Adipocyte (in vitro differentiated cells): ENCODE results near the gene SNAPC1.

Experiments
- DNase-seq: peaks from one replicate; pipeline ENCODE4 v3.0.0-alpha.2; 2015; ENCODE audit warnings: low read depth
- H3K27me3 ChIP-seq: replicated peaks from 2 replicates; pipeline ENCODE4 v1.7.0; 2013; ENCODE audit warnings: mild to moderate bottlenecking, low read length, moderate library complexity; ENCODE audit not compliant: control insufficient read depth, insufficient read depth
- H3K36me3 ChIP-seq: 2 replicates; pipeline ENCODE4 v1.7.0; 2013; ENCODE audit warnings: low read length, mild to moderate bottlenecking, moderate library complexity; ENCODE audit not compliant: control insufficient read depth, insufficient read depth, severe bottlenecking
- H3K4me1 ChIP-seq: 2 replicates; pipeline ENCODE4 v1.7.0; 2013; ENCODE audit warnings: mild to moderate bottlenecking, low read length, moderate library complexity; ENCODE audit not compliant: control insufficient read depth, insufficient read depth
- H3K4me3 ChIP-seq: 2 replicates; pipeline ENCODE4 v1.7.0; 2013; ENCODE audit warnings: mild to moderate bottlenecking, low read length, moderate library complexity
- H3K9ac ChIP-seq: 2 replicates; pipeline ENCODE4 v1.7.0; 2013; ENCODE audit warnings: mild to moderate bottlenecking, low read length, moderate library complexity
- H3K9me3 ChIP-seq: 2 replicates; pipeline ENCODE4 v1.7.0; 2013; ENCODE audit warnings: mild to moderate bottlenecking, low read length, moderate library complexity; ENCODE audit not compliant: control insufficient read depth

Gene SNAPC1

GRCh38 chr14:61765225-61765943 lies 3.2 kb downstream of the SNAPC1 start:
- no peak for DNase-seq
- H3K4me1 ChIP-seq: peaks cover 37% of the 10 kb centered on the region
- no peaks in the 10 kb centered on the region for H3K9me3 ChIP-seq
- H3K9ac ChIP-seq: no peak overlapping the region
- no peaks in the 10 kb centered on the region for H3K27me3 ChIP-seq
- H3K36me3 ChIP-seq: peaks cover 20% of the 10 kb centered on the region
- peak overlapping the region; percentile 95 for H3K4me3 ChIP-seq

GRCh38 chr14:61766151-61766550 lies 3.9 kb downstream of the SNAPC1 start:
- H3K9ac ChIP-seq: no peak overlapping the region
- peak overlapping the region; percentile 95 for H3K4me3 ChIP-seq
- H3K4me1 ChIP-seq: peaks cover 37% of the 10 kb centered on the region

GRCh38 chr14:61768240-61768639 lies 6.0 kb downstream of the SNAPC1 start:
- H3K4me1 ChIP-seq: peaks cover 29% of the 10 kb centered on the region
- no peaks in the 10 kb centered on the region for H3K9me3 ChIP-seq
- no peak overlapping the region for H3K4me3 ChIP-seq
- H3K27me3 ChIP-seq: no peaks in the 10 kb centered on the region
- no peak for DNase-seq
- no peak overlapping the region for H3K9ac ChIP-seq
- peaks cover 48% of the 10 kb centered on the region for H3K36me3 ChIP-seq

More at GRCh38 chr14:61766151-61766550, 3.9 kb downstream of the SNAPC1 start:
- Histone ChIP-seq H3K9me3 (no peaks in the 10 kb centered on the region), H3K27me3 (no peaks in the 10 kb centered on the region), H3K36me3 (peaks cover 28% of the 10 kb centered on the region)
- no peak for DNase-seq

GRCh38 chr14:61769893-61770292 lies 7.7 kb downstream of the SNAPC1 start:
- Histone ChIP-seq H3K36me3 (peaks cover 61% of the 10 kb centered on the region), H3K27me3 (no peaks in the 10 kb centered on the region), H3K4me3 (no peak overlapping the region), H3K9ac (no peak overlapping the region), H3K4me1 (peaks cover 14% of the 10 kb centered on the region), H3K9me3 (no peaks in the 10 kb centered on the region)
- DNase-seq: no peak

- no peak for DNase-seq
- Histone ChIP-seq H3K4me1 (no peaks in the 10 kb centered on the region), H3K9ac (no peak overlapping the region), H3K27me3 (no peaks in the 10 kb centered on the region), H3K9me3 (no peaks in the 10 kb centered on the region), H3K36me3 (peaks cover 83% of the 10 kb centered on the region), H3K4me3 (no peak overlapping the region)
These were observed 12.6 kb downstream of the SNAPC1 start for GRCh38 chr14:61774861-61775260.

- H3K27me3 ChIP-seq: no peaks in the 10 kb centered on the region
- no peaks in the 10 kb centered on the region for H3K9me3 ChIP-seq
- no peak overlapping the region for H3K9ac ChIP-seq
- H3K4me3 ChIP-seq: no peak overlapping the region
- no peaks in the 10 kb centered on the region for H3K4me1 ChIP-seq
- DNase-seq: no peak
- H3K36me3 ChIP-seq: peaks cover 81% of the 10 kb centered on the region
These were observed 17.9 kb downstream of the SNAPC1 start for GRCh38 chr14:61780125-61780524.

GRCh38 chr14:61797309-61797708 lies 35.1 kb downstream of the SNAPC1 start:
- Histone ChIP-seq H3K9me3 (no peaks in the 10 kb centered on the region), H3K4me1 (no peaks in the 10 kb centered on the region), H3K27me3 (no peaks in the 10 kb centered on the region), H3K4me3 (no peak overlapping the region), H3K9ac (no peak overlapping the region), H3K36me3 (peaks cover 43% of the 10 kb centered on the region)
- no peak for DNase-seq

- Histone ChIP-seq H3K9ac (no peak overlapping the region), H3K27me3 (no peaks in the 10 kb centered on the region), H3K4me3 (no peak overlapping the region), H3K4me1 (no peaks in the 10 kb centered on the region), H3K9me3 (no peaks in the 10 kb centered on the region), H3K36me3 (no peaks in the 10 kb centered on the region)
- DNase-seq: no peak
These were observed 39.9 kb downstream of the SNAPC1 start for GRCh38 chr14:61802010-61802568.

GRCh38 chr14:61803755-61804154 lies 41.5 kb downstream of the SNAPC1 start:
- H3K4me3 ChIP-seq: no peak overlapping the region
- no peaks in the 10 kb centered on the region for H3K36me3 ChIP-seq
- H3K9ac ChIP-seq: no peak overlapping the region
- no peaks in the 10 kb centered on the region for H3K4me1 ChIP-seq
- no peaks in the 10 kb centered on the region for H3K9me3 ChIP-seq
- peaks cover 3% of the 10 kb centered on the region for H3K27me3 ChIP-seq
- no peak for DNase-seq

GRCh38 chr14:61805451-61805850 lies 43.2 kb downstream of the SNAPC1 start:
- Histone ChIP-seq H3K36me3 (no peaks in the 10 kb centered on the region), H3K4me3 (no peak overlapping the region), H3K9me3 (no peaks in the 10 kb centered on the region), H3K9ac (no peak overlapping the region), H3K4me1 (no peaks in the 10 kb centered on the region), H3K27me3 (peaks cover 3% of the 10 kb centered on the region)
- DNase-seq: no peak

GRCh38 chr14:61811882-61812346 lies 49.7 kb downstream of the SNAPC1 start:
- peaks cover 43% of the 10 kb centered on the region for H3K27me3 ChIP-seq
- no peak for DNase-seq
- peaks cover 4% of the 10 kb centered on the region for H3K4me1 ChIP-seq
- peak overlapping the region; percentile 52 for H3K4me3 ChIP-seq
- H3K9me3 ChIP-seq: no peaks in the 10 kb centered on the region
- no peaks in the 10 kb centered on the region for H3K36me3 ChIP-seq
- H3K9ac ChIP-seq: no peak overlapping the region
